Aorta (tissue), 5 donors: ENCODE measurements around the gene CLSTN3. TPM values are rescaled to one million over a fixed set of nuclear protein-coding genes. Genes with fewer than 3 reads are reported as not detected.

ENCODE experiments used
- ATAC-seq: fragments of 200-7000 bp; cut with Tn5 transposase; one replicate; pipeline ENCODE4 v1.9.1; 2022; ENCODE audit warnings: moderate library complexity; ENCODE audit not compliant: low FRiP score
- DNase-seq, 2 donors: peaks; one replicate each; pipeline ENCODE4 v3.0.0-alpha.2; 2020
- H3K27ac ChIP-seq, 2 donors: one replicate each; pipeline ENCODE4 v1.5.1; 2013; ENCODE audit warnings: low read length in 2 of 2, mild to moderate bottlenecking in 2 of 2, moderate library complexity in 2 of 2, control low read depth in 1 of 2, inconsistent platforms in 1 of 2, low read depth in 1 of 2
- H3K27me3 ChIP-seq, 2 donors: one replicate each; pipeline ENCODE4 v1.6.1; 2013; ENCODE audit warnings: control low read depth in 1 of 2, low read length in 1 of 2, mild to moderate bottlenecking in 1 of 2, moderate library complexity in 1 of 2; ENCODE audit not compliant: insufficient read depth in 2 of 2, control insufficient read depth in 1 of 2
- H3K36me3 ChIP-seq, 2 donors: one replicate each; pipeline ENCODE4 v1.6.1; 2013; ENCODE audit warnings: control low read depth in 1 of 2, low read length in 1 of 2, mild to moderate bottlenecking in 1 of 2; ENCODE audit not compliant: insufficient read depth in 2 of 2, control insufficient read depth in 1 of 2
- H3K4me1 ChIP-seq, 2 donors: one replicate each; pipeline ENCODE4 v1.6.1; 2013; ENCODE audit warnings: low read length in 2 of 2, control low read depth in 1 of 2, mild to moderate bottlenecking in 1 of 2, moderate library complexity in 1 of 2; ENCODE audit not compliant: insufficient read depth in 2 of 2, control insufficient read depth in 1 of 2
- H3K4me3 ChIP-seq, 2 donors: one replicate each; pipeline ENCODE4 v1.5.1; 2013; ENCODE audit warnings: low read length in 2 of 2, control low read depth in 1 of 2, mild to moderate bottlenecking in 1 of 2
- H3K9me3 ChIP-seq: one replicate; pipeline ENCODE4 v1.6.1; 2013; ENCODE audit warnings: mild to moderate bottlenecking, low read length; ENCODE audit not compliant: control insufficient read depth
- WGBS, 2 donors: extraction: QIAGEN DNeasy Blood & Tissue Kit; methylation state at CpG; one replicate each; pipeline ENCODE4 v1.1.7; 2013; 5-methylcytosine and 5-hydroxymethylcytosine counted together
- intact Hi-C, 2 donors: fragments of 100-400 bp; cut with DNase I; formaldehyde crosslinking; loops; one replicate each; pipeline versions ENCODE4 v1.14.2 to v1.15.0; 2022
- polyA plus RNA-seq, 2 donors: library from polyadenylated mRNA; stranded (reverse); fragments of 200-250 nt; gene quantifications; one replicate each; pipeline ENCODE4 v1.2.3, GENCODE V29; 2013
- total RNA-seq, 2 donors: library from RNA; stranded (reverse); fragmentation: NEBNext Ultra II Directional; extraction: Animal tissue kit (Norgen Biotek cat#: 25700); gene quantifications; one replicate each; pipeline ENCODE4 v1.2.1, GENCODE V29; 2021
- donor health status: healthy with polysubstance abuse.
- donor health status: Bipolar disorder and iron deficiency.
- donor health status: DM: no; HTN: no; CAD: no.
- donor health status: DM: no; HTN: no; CAD: no.
- donor health status: DM: yes; HTN: yes; CAD: no.

The CLSTN3 gene
- total and polyA plus RNA-seq, 4 donors = 12.4 to 77.2 (median 24.8) TPM

- Histone ChIP-seq H3K27me3 (no peaks in the 10 kb centered on the region), H3K36me3 (peaks cover 0 to under 1% of the 10 kb centered on the region in 2 donors), H3K27ac (no peak overlapping the region), H3K4me1 (no peaks in the 10 kb centered on the region), H3K4me3 (no peak overlapping the region), H3K9me3 (no peaks in the 10 kb centered on the region)
- 47 to 49% methylated on average over 11 of the region's 11 CpGs for WGBS, 2 donors
- no peak for DNase-seq
- peak; percentile 64 for ATAC-seq
- intact Hi-C loops = loop anchor here in 1 of 2 donors (10.0 kb wide), 1 partner anchor 490 kb away; no protein-coding TSS in a partner anchor
These were observed 14.4 kb downstream of the CLSTN3 start for GRCh38 chr12:7144414-7145120.

- intact Hi-C loops = loop anchor here in 1 of 2 donors (10.0 kb wide), 1 partner anchor 489 kb away; no protein-coding TSS in a partner anchor
- ATAC-seq (no peak), DNase-seq (no peak)
- 75 to 93% methylated on average over 4 of the region's 4 CpGs for WGBS, 2 donors
- Histone ChIP-seq H3K36me3 (peaks cover 0 to 6% of the 10 kb centered on the region in 2 donors), H3K9me3 (no peaks in the 10 kb centered on the region), H3K27me3 (no peaks in the 10 kb centered on the region), H3K4me1 (no peaks in the 10 kb centered on the region), H3K27ac (no peak overlapping the region), H3K4me3 (no peak overlapping the region)
These were observed 15.5 kb downstream of the CLSTN3 start for GRCh38 chr12:7145671-7146070.

- Histone ChIP-seq H3K4me1 (no peaks in the 10 kb centered on the region), H3K27me3 (no peaks in the 10 kb centered on the region), H3K36me3 (peaks cover 0 to 8% of the 10 kb centered on the region in 2 donors), H3K9me3 (no peaks in the 10 kb centered on the region), H3K4me3 (no peak overlapping the region), H3K27ac (no peak overlapping the region)
- ATAC-seq (no peak), DNase-seq (no peak)
- intact Hi-C loops = loop anchor here in 1 of 2 donors (10.0 kb wide), 1 partner anchor 489 kb away; no protein-coding TSS in a partner anchor
- WGBS, 2 donors = 90 to 93% methylated on average over 7 of the region's 7 CpGs
These were observed 16.1 kb downstream of the CLSTN3 start for GRCh38 chr12:7146228-7146627.

- H3K9me3 ChIP-seq = no peaks in the 10 kb centered on the region
- intact Hi-C loops = loop anchor here in 1 of 2 donors (10.0 kb wide), 1 partner anchor 488 kb away; no protein-coding TSS in a partner anchor
- H3K4me3 ChIP-seq = no peak overlapping the region
- peaks cover 0 to 8% of the 10 kb centered on the region in 2 donors for H3K36me3 ChIP-seq
- H3K27ac ChIP-seq = no peak overlapping the region
- DNase-seq = no peak
- WGBS, 2 donors = 92 to 97% methylated on average over 7 of the region's 7 CpGs
- H3K27me3 ChIP-seq = no peaks in the 10 kb centered on the region
- H3K4me1 ChIP-seq = no peaks in the 10 kb centered on the region
- no peak for ATAC-seq
These were observed 16.7 kb downstream of the CLSTN3 start for GRCh38 chr12:7146906-7147305.

GRCh38 chr12:7150356-7150755, 20.2 kb downstream of the CLSTN3 start:
- H3K9me3 ChIP-seq = no peaks in the 10 kb centered on the region
- no peak overlapping the region for H3K27ac ChIP-seq
- no peaks in the 10 kb centered on the region for H3K4me1 ChIP-seq
- DNase-seq = no peak
- intact Hi-C loops = no loop called here
- no peak overlapping the region for H3K4me3 ChIP-seq
- peaks cover 0 to 8% of the 10 kb centered on the region in 2 donors for H3K36me3 ChIP-seq
- no peaks in the 10 kb centered on the region for H3K27me3 ChIP-seq
- ATAC-seq = no peak
- WGBS, 2 donors = 95% methylated on average over 12 of the region's 12 CpGs

- Histone ChIP-seq H3K9me3 (no peaks in the 10 kb centered on the region), H3K4me1 (no peaks in the 10 kb centered on the region), H3K27me3 (no peaks in the 10 kb centered on the region), H3K4me3 (no peak overlapping the region), H3K27ac (no peak overlapping the region), H3K36me3 (peaks cover 0 to 8% of the 10 kb centered on the region in 2 donors)
- intact Hi-C loops = no loop called here
- DNase-seq = no peak
- WGBS, 2 donors = 91 to 96% methylated on average over 6 of the region's 6 CpGs
- no peak for ATAC-seq
These were observed 20.7 kb downstream of the CLSTN3 start for GRCh38 chr12:7150841-7151240.

- intact Hi-C loops = no loop called here
- 93 to 94% methylated on average over 6 of the region's 6 CpGs for WGBS, 2 donors
- ATAC-seq (no peak), DNase-seq (no peak)
- no peaks in the 10 kb centered on the region for H3K9me3 ChIP-seq
- H3K36me3 ChIP-seq = peaks cover 0 to 8% of the 10 kb centered on the region in 2 donors
- no peak overlapping the region for H3K27ac ChIP-seq
- no peak overlapping the region for H3K4me3 ChIP-seq
- no peaks in the 10 kb centered on the region for H3K4me1 ChIP-seq
- H3K27me3 ChIP-seq = no peaks in the 10 kb centered on the region
These were observed 21.4 kb downstream of the CLSTN3 start for GRCh38 chr12:7151532-7151931.

- Histone ChIP-seq H3K4me3 (no peak overlapping the region), H3K4me1 (no peaks in the 10 kb centered on the region), H3K36me3 (peaks cover 0 to 8% of the 10 kb centered on the region in 2 donors), H3K9me3 (no peaks in the 10 kb centered on the region), H3K27me3 (no peaks in the 10 kb centered on the region), H3K27ac (no peak overlapping the region)
- ATAC-seq (no peak), DNase-seq (no peak)
- WGBS, 2 donors = 80 to 87% methylated on average over 4 of the region's 4 CpGs
- intact Hi-C loops = no loop called here
These were observed 22.6 kb downstream of the CLSTN3 start for GRCh38 chr12:7152818-7153217.

GRCh38 chr12:7154042-7154441, 23.9 kb downstream of the CLSTN3 start:
- 86 to 87% methylated on average over 6 of the region's 6 CpGs for WGBS, 2 donors
- intact Hi-C loops = no loop called here
- no peaks in the 10 kb centered on the region for H3K4me1 ChIP-seq
- DNase-seq (no peak), ATAC-seq (no peak)
- H3K27me3 ChIP-seq = no peaks in the 10 kb centered on the region
- no peak overlapping the region for H3K4me3 ChIP-seq
- H3K27ac ChIP-seq = no peak overlapping the region
- H3K9me3 ChIP-seq = no peaks in the 10 kb centered on the region
- peaks cover 0 to 8% of the 10 kb centered on the region in 2 donors for H3K36me3 ChIP-seq
